HL-60 (cell line): ENCODE measurements around the gene L3MBTL3.
A peak's percentile ranks its signal among the peaks of the same experiment; 100 is the strongest.

Experiments
- DNase-seq, 2 experiments: peaks; one replicate each; pipeline ENCODE4 v3.0.0-alpha.2; 2010 to 2020; ENCODE audit warnings: low read depth in 1 of 2, low spot score in 1 of 2
- H3K27ac ChIP-seq: fragments of 250-450 bp; sonication (Bioruptor Pico); replicated peaks from 2 replicates; pipeline ENCODE4 v1.5.1; 2020; ENCODE audit warnings: mild to moderate bottlenecking, moderate library complexity
- H3K27me3 ChIP-seq: fragments of 250-450 bp; sonication (Bioruptor Pico); 2 replicates; pipeline ENCODE4 v1.5.1; 2021; ENCODE audit warnings: mild to moderate bottlenecking, moderate library complexity; ENCODE audit not compliant: insufficient read depth, poor library complexity, severe bottlenecking
- H3K4me3 ChIP-seq: replicated peaks from 2 replicates; pipeline ENCODE4 v1.5.1; 2011; ENCODE audit warnings: mild to moderate bottlenecking, control low read depth, low read length; ENCODE audit not compliant: insufficient read depth
- GABPA ChIP-seq: IDR thresholded peaks from 2 replicates; pipeline ENCODE4 v1.6.1; 2012; ENCODE audit warnings: low read depth
- POLR2AphosphoS5 ChIP-seq: IDR thresholded peaks from 2 replicates; pipeline ENCODE4 v1.6.1; 2012; ENCODE audit warnings: low read depth
- SPI1 ChIP-seq: IDR thresholded peaks from 2 replicates; pipeline ENCODE4 v1.6.1; 2012; ENCODE audit warnings: low read depth, mild to moderate bottlenecking, borderline replicate concordance
- TF ChIP-seq, protein P1 (sequence below): IDR thresholded peaks from 2 replicates; pipeline ENCODE4 v1.6.1; 2012; ENCODE audit warnings: low read depth; ENCODE audit not compliant: insufficient replicate concordance
- TF ChIP-seq, protein P2 (sequence below): IDR thresholded peaks from one replicate; pipeline ENCODE4 v1.5.1; 2011; ENCODE audit warnings: low read length, control low read depth, inconsistent platforms; ENCODE audit not compliant: insufficient read depth

The L3MBTL3 gene

GRCh38 chr6:130138909-130139242, 120.5 kb downstream of the L3MBTL3 start:
- Histone ChIP-seq H3K4me3 (no peak overlapping the region), H3K27ac (no peak overlapping the region), H3K27me3 (no peaks in the 10 kb centered on the region)
- no peak for DNase-seq
- TF ChIP-seq POLR2AphosphoS5: no peak
- no peak for TF ChIP-seq GABPA
- TF ChIP-seq, protein P1, sequence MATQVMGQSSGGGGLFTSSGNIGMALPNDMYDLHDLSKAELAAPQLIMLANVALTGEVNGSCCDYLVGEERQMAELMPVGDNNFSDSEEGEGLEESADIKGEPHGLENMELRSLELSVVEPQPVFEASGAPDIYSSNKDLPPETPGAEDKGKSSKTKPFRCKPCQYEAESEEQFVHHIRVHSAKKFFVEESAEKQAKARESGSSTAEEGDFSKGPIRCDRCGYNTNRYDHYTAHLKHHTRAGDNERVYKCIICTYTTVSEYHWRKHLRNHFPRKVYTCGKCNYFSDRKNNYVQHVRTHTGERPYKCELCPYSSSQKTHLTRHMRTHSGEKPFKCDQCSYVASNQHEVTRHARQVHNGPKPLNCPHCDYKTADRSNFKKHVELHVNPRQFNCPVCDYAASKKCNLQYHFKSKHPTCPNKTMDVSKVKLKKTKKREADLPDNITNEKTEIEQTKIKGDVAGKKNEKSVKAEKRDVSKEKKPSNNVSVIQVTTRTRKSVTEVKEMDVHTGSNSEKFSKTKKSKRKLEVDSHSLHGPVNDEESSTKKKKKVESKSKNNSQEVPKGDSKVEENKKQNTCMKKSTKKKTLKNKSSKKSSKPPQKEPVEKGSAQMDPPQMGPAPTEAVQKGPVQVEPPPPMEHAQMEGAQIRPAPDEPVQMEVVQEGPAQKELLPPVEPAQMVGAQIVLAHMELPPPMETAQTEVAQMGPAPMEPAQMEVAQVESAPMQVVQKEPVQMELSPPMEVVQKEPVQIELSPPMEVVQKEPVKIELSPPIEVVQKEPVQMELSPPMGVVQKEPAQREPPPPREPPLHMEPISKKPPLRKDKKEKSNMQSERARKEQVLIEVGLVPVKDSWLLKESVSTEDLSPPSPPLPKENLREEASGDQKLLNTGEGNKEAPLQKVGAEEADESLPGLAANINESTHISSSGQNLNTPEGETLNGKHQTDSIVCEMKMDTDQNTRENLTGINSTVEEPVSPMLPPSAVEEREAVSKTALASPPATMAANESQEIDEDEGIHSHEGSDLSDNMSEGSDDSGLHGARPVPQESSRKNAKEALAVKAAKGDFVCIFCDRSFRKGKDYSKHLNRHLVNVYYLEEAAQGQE: no peak

DNA sequence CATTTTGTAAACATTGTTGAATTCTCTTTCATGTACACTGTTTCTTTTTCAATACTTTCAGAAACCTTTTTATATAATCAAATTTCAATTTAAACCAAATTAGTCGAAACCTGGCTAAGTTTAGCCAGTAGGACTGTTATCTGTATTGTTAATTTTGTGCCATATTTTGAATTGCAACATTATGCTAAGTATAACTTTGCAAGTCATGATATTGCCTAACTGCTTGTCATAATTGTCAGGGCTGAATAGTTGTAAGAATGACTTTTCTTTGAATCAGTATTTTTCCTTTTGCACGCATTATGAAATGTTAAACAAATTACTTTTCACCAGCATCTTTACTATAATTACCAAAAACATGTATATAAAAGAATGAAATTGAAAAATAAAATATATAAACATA, 121.7 kb downstream of the L3MBTL3 start:
- Histone ChIP-seq H3K4me3 (no peak overlapping the region), H3K27me3 (no peaks in the 10 kb centered on the region), H3K27ac (no peak overlapping the region)
- peak in 1 of 2 experiments; percentile 63 for DNase-seq
- TF ChIP-seq SPI1: no peak
- TF ChIP-seq, protein P1: no peak
- TF ChIP-seq, protein P2, sequence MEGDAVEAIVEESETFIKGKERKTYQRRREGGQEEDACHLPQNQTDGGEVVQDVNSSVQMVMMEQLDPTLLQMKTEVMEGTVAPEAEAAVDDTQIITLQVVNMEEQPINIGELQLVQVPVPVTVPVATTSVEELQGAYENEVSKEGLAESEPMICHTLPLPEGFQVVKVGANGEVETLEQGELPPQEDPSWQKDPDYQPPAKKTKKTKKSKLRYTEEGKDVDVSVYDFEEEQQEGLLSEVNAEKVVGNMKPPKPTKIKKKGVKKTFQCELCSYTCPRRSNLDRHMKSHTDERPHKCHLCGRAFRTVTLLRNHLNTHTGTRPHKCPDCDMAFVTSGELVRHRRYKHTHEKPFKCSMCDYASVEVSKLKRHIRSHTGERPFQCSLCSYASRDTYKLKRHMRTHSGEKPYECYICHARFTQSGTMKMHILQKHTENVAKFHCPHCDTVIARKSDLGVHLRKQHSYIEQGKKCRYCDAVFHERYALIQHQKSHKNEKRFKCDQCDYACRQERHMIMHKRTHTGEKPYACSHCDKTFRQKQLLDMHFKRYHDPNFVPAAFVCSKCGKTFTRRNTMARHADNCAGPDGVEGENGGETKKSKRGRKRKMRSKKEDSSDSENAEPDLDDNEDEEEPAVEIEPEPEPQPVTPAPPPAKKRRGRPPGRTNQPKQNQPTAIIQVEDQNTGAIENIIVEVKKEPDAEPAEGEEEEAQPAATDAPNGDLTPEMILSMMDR: no peak
- TF ChIP-seq GABPA: no peak
- no peak for TF ChIP-seq POLR2AphosphoS5

DNA sequence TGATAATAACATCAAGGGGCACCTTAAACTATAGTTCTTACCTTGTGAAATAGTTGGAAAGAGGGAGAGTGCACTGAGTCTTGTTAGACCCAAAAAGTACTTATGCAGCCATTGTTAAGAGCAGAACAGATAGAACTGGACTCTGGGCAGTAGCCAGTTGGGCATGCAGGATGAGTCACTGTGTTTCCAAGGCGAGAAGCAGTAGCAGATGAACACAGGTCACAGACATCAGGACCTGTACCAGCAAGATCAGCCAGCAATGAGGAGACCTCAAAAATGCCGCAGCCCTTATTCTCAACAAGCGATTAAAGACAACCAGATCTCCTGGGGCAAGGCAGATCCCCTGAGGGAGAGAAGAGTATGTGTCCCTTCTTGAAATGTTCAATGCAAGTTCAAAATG, 125.3 kb downstream of the L3MBTL3 start:
- H3K27ac ChIP-seq: no peak overlapping the region
- no peak for DNase-seq
- no peak for TF ChIP-seq GABPA
- TF ChIP-seq SPI1: no peak
- TF ChIP-seq, protein P1: no peak
- TF ChIP-seq, protein P2: no peak
- no peak for TF ChIP-seq POLR2AphosphoS5
- no peak overlapping the region for H3K4me3 ChIP-seq
- H3K27me3 ChIP-seq: no peaks in the 10 kb centered on the region

- Histone ChIP-seq H3K27ac (no peak overlapping the region), H3K27me3 (no peaks in the 10 kb centered on the region), H3K4me3 (no peak overlapping the region)
- TF ChIP-seq SPI1: no peak
- no peak for DNase-seq
Observed at GRCh38 chr6:130147111-130147510, 128.7 kb downstream of the L3MBTL3 start.
